CD4-positive, alpha-beta memory T cell (primary cell): ENCODE results near the gene MILR1. TPM values are rescaled to one million over a fixed set of nuclear protein-coding genes. Genes with fewer than 3 reads are reported as not detected.
A peak's percentile ranks its signal among the peaks of the same experiment; 100 is the strongest.

Source experiments
- CTCF ChIA-PET: fragments of 350-600 bp; sonication (Branson Sonifier 250); formaldehyde crosslinking; loops from one replicate; lab custom pipeline; 2021; ENCODE audit warnings: inconsistent platforms; ENCODE audit not compliant: partially characterized antibody; lab: Charles Lee
- POLR2A ChIA-PET: fragments of 350-600 bp; sonication (Branson Sonifier 250); formaldehyde crosslinking; loops from one replicate; lab custom pipeline; 2021; ENCODE audit not compliant: partially characterized antibody; lab: Charles Lee
- DNase-seq, 5 donors: peaks; one replicate each; pipeline versions ENCODE4 v3.0.0 to v3.0.0-alpha.2; 2020 to 2022; ENCODE audit warnings: mixed read lengths in 1 of 5
- H3K27ac ChIP-seq: one replicate; pipeline ENCODE4 v1.7.0; 2013; ENCODE audit warnings: low read depth, low read length
- H3K27me3 ChIP-seq: 2 replicates; pipeline ENCODE4 v1.7.0; 2013; ENCODE audit warnings: mild to moderate bottlenecking, low read length, moderate library complexity; ENCODE audit not compliant: insufficient read depth
- H3K36me3 ChIP-seq: 2 replicates; pipeline ENCODE4 v1.7.0; 2013; ENCODE audit warnings: mild to moderate bottlenecking, low read length, moderate library complexity; ENCODE audit not compliant: insufficient read depth
- H3K4me1 ChIP-seq: 2 replicates; pipeline ENCODE4 v1.7.0; 2013; ENCODE audit warnings: mild to moderate bottlenecking, low read length, moderate library complexity; ENCODE audit not compliant: insufficient read depth
- H3K4me3 ChIP-seq, 2 donors: one replicate each; pipeline ENCODE4 v1.7.0; 2013; ENCODE audit warnings: low read length in 2 of 2, mild to moderate bottlenecking in 1 of 2
- H3K9me3 ChIP-seq, 2 donors: one replicate each; pipeline ENCODE4 v1.7.0; 2013; ENCODE audit warnings: low read length in 2 of 2, control low read depth in 1 of 2; ENCODE audit not compliant: control insufficient read depth in 1 of 2
- H3K27ac Mint-ChIP-seq, 7 donors: one replicate each; pipeline ENCODE4 v1.8.0; 2020 to 2021; ENCODE audit warnings: mixed read lengths in 7 of 7, mild to moderate bottlenecking in 6 of 7, inconsistent platforms in 3 of 7, moderate library complexity in 3 of 7
- H3K27me3 Mint-ChIP-seq, 2 donors: one replicate each; pipeline ENCODE4 v1.8.0; 2020 to 2021; ENCODE audit warnings: mixed read lengths in 2 of 2
- H3K36me3 Mint-ChIP-seq, 2 donors: one replicate each; pipeline ENCODE4 v1.8.0; 2020 to 2021; ENCODE audit warnings: mixed read lengths in 2 of 2, inconsistent platforms in 1 of 2, mild to moderate bottlenecking in 1 of 2
- H3K4me1 Mint-ChIP-seq, 4 donors: one replicate each; pipeline ENCODE4 v1.8.0; 2020 to 2021; ENCODE audit warnings: mixed read lengths in 4 of 4, mild to moderate bottlenecking in 1 of 4
- H3K4me3 Mint-ChIP-seq, 8 donors: one replicate each; pipeline ENCODE4 v1.8.0; 2020 to 2021; ENCODE audit warnings: mixed read lengths in 8 of 8, mild to moderate bottlenecking in 7 of 8, moderate library complexity in 6 of 8, inconsistent platforms in 3 of 8
- H3K9me3 Mint-ChIP-seq, 8 donors: one replicate each; pipeline ENCODE4 v1.8.0; 2020 to 2021; ENCODE audit warnings: mixed read lengths in 8 of 8, mild to moderate bottlenecking in 5 of 8, inconsistent platforms in 3 of 8, moderate library complexity in 1 of 8
- intact Hi-C: fragments of 100-400 bp; cut with micrococcal nuclease; formaldehyde crosslinking; loops from one replicate; pipeline ENCODE4 v1.15.1; 2023
- polyA plus RNA-seq, 2 donors: library from polyadenylated mRNA; unstranded; fragments of 300-500 nt; fragmentation: Illumina TruSeq; gene quantifications; one replicate each; pipeline ENCODE4 v1.2.3, GENCODE V29; 2021
- total RNA-seq, 2 experiments: library from RNA; stranded (reverse); gene quantifications; one replicate each; pipeline ENCODE4 v1.2.3, GENCODE V29; 2021

MILR1 gene
- total and polyA plus RNA-seq, 4 experiments from 2014 or later: 0.55 to 0.90 TPM; not detected in 2

DNA sequence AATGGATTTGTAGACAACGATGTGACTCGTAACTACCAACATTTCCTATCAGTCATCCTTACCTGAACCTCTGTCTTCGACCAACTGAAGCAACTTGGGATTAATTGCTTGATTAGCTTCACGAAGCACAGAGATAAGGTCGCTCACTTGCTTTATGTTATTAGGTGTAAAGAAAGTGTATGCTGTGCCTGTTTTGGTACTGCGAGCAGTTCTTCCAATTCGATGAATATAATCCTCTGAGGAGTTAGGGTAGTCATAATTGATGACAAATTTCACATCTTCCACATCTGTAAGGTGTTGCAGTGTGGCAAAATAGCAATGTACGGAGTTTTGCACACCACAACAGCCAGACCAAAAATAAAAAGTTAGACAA lies 51.6 kb downstream of the MILR1 start:
- peak overlapping the region in 4 of 8 donors; percentile 9 to 67 (median 35) for H3K4me3 Mint-ChIP-seq
- H3K9me3 Mint-ChIP-seq: peaks cover 0 to 44% (median 0%) of the 10 kb centered on the region in 8 donors
- POLR2A ChIA-PET: interaction anchor here (0.9 to 7.9 kb wide), 3 partner anchors 10 to 80 kb away, joined by 3 to 110 read pairs (median 3); no protein-coding TSS in a partner anchor
- H3K27ac Mint-ChIP-seq: peak overlapping the region in 5 of 7 donors; percentile 43 to 99 (median 84)
- peak in 2 of 5 donors; percentile 19 to 20 for DNase-seq
- no peaks in the 10 kb centered on the region for H3K27me3 ChIP-seq
- no peak overlapping the region for H3K27ac ChIP-seq
- intact Hi-C loops: loop anchor here (10.0 kb wide), 2 partner anchors 656 to 796 kb away; partner anchors contain the start of genes LIMD2 and SMARCD2
- no peak overlapping the region for H3K4me3 ChIP-seq
- H3K4me1 Mint-ChIP-seq: peaks cover 57 to 93% (median 78%) of the 10 kb centered on the region in 4 donors
- no peaks in the 10 kb centered on the region for H3K9me3 ChIP-seq
- peaks cover 71% of the 10 kb centered on the region for H3K36me3 ChIP-seq
- CTCF ChIA-PET: interaction anchor here (1.0 kb wide), 1 partner anchor 587 kb away, joined by 3 read pairs; no protein-coding TSS in a partner anchor
- H3K36me3 Mint-ChIP-seq: peaks cover 63 to 93% of the 10 kb centered on the region in 2 donors
- no peaks in the 10 kb centered on the region for H3K27me3 Mint-ChIP-seq
- peaks cover 81% of the 10 kb centered on the region for H3K4me1 ChIP-seq

DNA sequence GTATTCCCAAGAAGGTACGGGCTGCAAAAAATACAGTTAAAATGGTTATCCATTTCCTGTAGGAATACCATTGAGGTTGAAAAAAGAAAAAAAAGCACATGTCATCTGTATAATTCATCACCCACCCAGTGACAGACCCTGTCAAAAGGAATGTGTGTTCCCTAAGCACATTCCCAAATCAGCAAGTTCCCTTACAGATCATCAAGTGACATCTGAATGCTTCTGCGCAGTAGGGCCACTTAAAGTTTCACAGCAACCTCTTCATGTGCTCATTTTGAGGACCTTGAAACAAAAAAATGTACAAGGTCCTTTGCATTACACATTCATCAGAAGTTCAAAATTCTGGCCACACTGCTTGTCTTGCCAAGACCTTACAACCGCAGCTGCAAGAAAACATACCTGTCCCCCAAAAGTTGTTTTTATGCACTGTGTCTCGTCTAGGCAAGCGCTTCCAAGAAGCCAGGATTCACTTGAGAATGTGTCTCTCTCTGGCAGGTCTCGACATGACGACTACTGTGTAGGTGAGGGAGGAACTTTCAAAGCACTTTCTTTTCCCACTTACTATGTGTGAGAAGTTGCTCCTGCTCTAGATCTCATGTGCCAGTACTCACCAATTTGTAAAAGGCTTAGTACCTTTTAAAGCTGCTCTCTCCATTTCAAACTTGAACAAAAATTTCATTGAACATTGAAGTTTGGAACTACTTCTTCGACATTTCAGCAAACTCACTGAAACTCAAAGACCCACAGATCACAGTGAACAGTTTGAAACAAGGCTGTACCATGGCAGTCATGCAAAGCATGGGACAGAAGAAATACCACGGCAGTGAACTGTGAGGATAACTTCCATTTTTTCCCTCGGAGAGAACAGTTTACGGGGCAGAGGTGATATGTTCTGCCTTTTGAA lies 52.2 kb downstream of the MILR1 start:
- H3K36me3 Mint-ChIP-seq: peaks cover 65 to 97% of the 10 kb centered on the region in 2 donors
- Histone ChIP-seq H3K36me3 (peaks cover 71% of the 10 kb centered on the region), H3K27ac (no peak overlapping the region), H3K4me1 (peaks cover 75% of the 10 kb centered on the region), H3K9me3 (no peaks in the 10 kb centered on the region), H3K27me3 (no peaks in the 10 kb centered on the region), H3K4me3 (no peak overlapping the region)
- peak in 4 of 5 donors; percentile 15 to 25 (median 24) for DNase-seq
- CTCF ChIA-PET: interaction anchor here (0.6 to 6.2 kb wide), 4 partner anchors 8 to 587 kb away, joined by 3 to 62 read pairs (median 4); no protein-coding TSS in a partner anchor
- H3K4me3 Mint-ChIP-seq: peak overlapping the region in 5 of 8 donors; percentile 5 to 66 (median 26)
- peaks cover 0 to 2% of the 10 kb centered on the region in 2 donors for H3K27me3 Mint-ChIP-seq
- intact Hi-C loops: loop anchor here (10.0 kb wide), 2 partner anchors 656 to 796 kb away; partner anchors contain the start of genes LIMD2 and SMARCD2
- H3K27ac Mint-ChIP-seq: peak overlapping the region; percentile 5 to 99 (median 84)
- H3K4me1 Mint-ChIP-seq: peaks cover 55 to 95% (median 74%) of the 10 kb centered on the region in 4 donors
- POLR2A ChIA-PET: interaction anchor here (0.9 to 7.9 kb wide), 3 partner anchors 10 to 81 kb away, joined by 3 to 110 read pairs (median 3); no protein-coding TSS in a partner anchor
- H3K9me3 Mint-ChIP-seq: peaks cover 0 to 45% (median under 1%) of the 10 kb centered on the region in 8 donors

DNA sequence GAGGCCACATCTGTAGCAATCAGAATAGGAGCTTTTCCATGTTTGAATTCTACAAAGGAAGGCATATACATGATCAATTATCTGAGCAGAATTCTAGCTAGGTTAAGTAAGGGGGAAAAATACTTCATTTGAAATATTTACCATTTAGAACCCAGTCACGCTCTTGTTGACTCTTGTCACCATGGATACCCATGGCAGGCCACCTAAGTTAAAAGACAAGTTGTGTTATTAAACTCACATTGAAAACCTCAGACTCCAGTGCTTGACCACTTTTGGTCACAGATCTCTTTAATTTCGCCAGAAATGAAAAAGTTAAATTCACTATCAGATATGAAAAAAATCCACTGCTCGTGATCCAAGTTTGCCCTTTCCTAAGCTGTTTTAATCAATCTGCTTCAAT lies 53.1 kb downstream of the MILR1 start:
- peak in 1 of 5 donors; percentile 18 for DNase-seq
- H3K4me1 Mint-ChIP-seq: peaks cover 51 to 94% (median 68%) of the 10 kb centered on the region in 4 donors
- Histone ChIP-seq H3K4me3 (no peak overlapping the region), H3K27ac (peak overlapping the region; percentile 98), H3K9me3 (no peaks in the 10 kb centered on the region), H3K27me3 (no peaks in the 10 kb centered on the region), H3K4me1 (peaks cover 73% of the 10 kb centered on the region), H3K36me3 (peaks cover 71% of the 10 kb centered on the region)
- H3K27ac Mint-ChIP-seq: peak overlapping the region; percentile 16 to 99 (median 81)
- H3K9me3 Mint-ChIP-seq: peaks cover 0 to 44% (median under 1%) of the 10 kb centered on the region in 8 donors
- peaks cover 0 to 4% of the 10 kb centered on the region in 2 donors for H3K27me3 Mint-ChIP-seq
- ChIA-PET CTCF (interaction anchor here (0.5 to 6.2 kb wide), 4 partner anchors 9 to 474 kb away, joined by 3 to 62 read pairs (median 4); no protein-coding TSS in a partner anchor), POLR2A (interaction anchor here (7.9 kb wide), 1 partner anchor 11 kb away, joined by 110 read pairs; no protein-coding TSS in a partner anchor)
- H3K4me3 Mint-ChIP-seq: peak overlapping the region in 5 of 8 donors; percentile 34 to 66 (median 35)
- intact Hi-C loops: loop anchor here (10.0 kb wide), 2 partner anchors 657 to 797 kb away; partner anchors contain the start of genes LIMD2 and SMARCD2
- peaks cover 65 to 95% of the 10 kb centered on the region in 2 donors for H3K36me3 Mint-ChIP-seq

GRCh38 chr17:64502809-64503208 lies 53.9 kb downstream of the MILR1 start:
- peaks cover 71% of the 10 kb centered on the region for H3K36me3 ChIP-seq
- no peaks in the 10 kb centered on the region for H3K9me3 ChIP-seq
- Mint-ChIP-seq H3K36me3 (peaks cover 65 to 94% of the 10 kb centered on the region in 2 donors), H3K4me3 (peak overlapping the region in 7 of 8 donors; percentile 12 to 66 (median 57)), H3K9me3 (peaks cover 0 to 41% (median under 1%) of the 10 kb centered on the region in 8 donors), H3K27me3 (peaks cover 0 to 4% of the 10 kb centered on the region in 2 donors), H3K4me1 (peaks cover 53 to 93% (median 67%) of the 10 kb centered on the region in 4 donors), H3K27ac (peak overlapping the region; percentile 10 to 100 (median 91))
- peaks cover 70% of the 10 kb centered on the region for H3K4me1 ChIP-seq
- H3K4me3 ChIP-seq: no peak overlapping the region
- DNase-seq: peak in 1 of 5 donors; percentile 10
- ChIA-PET CTCF (interaction anchor here (1.6 to 6.2 kb wide), 3 partner anchors 10 to 83 kb away, joined by 5 to 62 read pairs (median 6); no protein-coding TSS in a partner anchor), POLR2A (interaction anchor here (1.3 to 7.9 kb wide), 2 partner anchors 12 to 806 kb away, joined by 4 to 110 read pairs; no protein-coding TSS in a partner anchor)
- no peaks in the 10 kb centered on the region for H3K27me3 ChIP-seq
- peak overlapping the region; percentile 98 for H3K27ac ChIP-seq
- intact Hi-C loops: loop anchor here (10.0 kb wide), 2 partner anchors 658 to 798 kb away; partner anchors contain the start of genes LIMD2 and SMARCD2

GRCh38 chr17:64503341-64503740 lies 54.4 kb downstream of the MILR1 start:
- peaks cover 0 to 4% of the 10 kb centered on the region in 2 donors for H3K27me3 Mint-ChIP-seq
- no peaks in the 10 kb centered on the region for H3K9me3 ChIP-seq
- H3K4me1 Mint-ChIP-seq: peaks cover 50 to 93% (median 66%) of the 10 kb centered on the region in 4 donors
- H3K4me3 ChIP-seq: no peak overlapping the region
- H3K27me3 ChIP-seq: no peaks in the 10 kb centered on the region
- H3K4me1 ChIP-seq: peaks cover 70% of the 10 kb centered on the region
- DNase-seq: peak in 1 of 5 donors; percentile 9
- H3K27ac Mint-ChIP-seq: peak overlapping the region; percentile 53 to 100 (median 91)
- ChIA-PET CTCF (interaction anchor here (1.6 to 6.2 kb wide), 2 partner anchors 11 to 83 kb away, joined by 6 to 62 read pairs; no protein-coding TSS in a partner anchor), POLR2A (interaction anchor here (1.3 to 7.9 kb wide), 4 partner anchors 12 to 806 kb away, joined by 4 to 110 read pairs (median 43); no protein-coding TSS in a partner anchor)
- peak overlapping the region in 7 of 8 donors; percentile 6 to 99 (median 57) for H3K4me3 Mint-ChIP-seq
- peaks cover 65 to 90% of the 10 kb centered on the region in 2 donors for H3K36me3 Mint-ChIP-seq
- H3K27ac ChIP-seq: peak overlapping the region; percentile 98
- H3K36me3 ChIP-seq: peaks cover 67% of the 10 kb centered on the region
- H3K9me3 Mint-ChIP-seq: peaks cover 0 to 41% (median under 1%) of the 10 kb centered on the region in 8 donors
- intact Hi-C loops: loop anchor here (10.0 kb wide), 2 partner anchors 659 to 799 kb away; partner anchors contain the start of genes LIMD2 and SMARCD2
